GM21529 (cell line): ENCODE measurements around the gene FARP1.

Experiments used
- ATAC-seq: cut with Tn5 transposase; IDR thresholded peaks from one replicate; pipeline ENCODE4 v1.9.1; 2021; ENCODE audit not compliant: unreplicated experiment

FARP1 gene

GRCh38 chr13:98327371-98328270 is 184.7 kb downstream of the FARP1 start:
- no peak for ATAC-seq

GRCh38 chr13:98328511-98328910 is 185.6 kb downstream of the FARP1 start:
- no peak for ATAC-seq

- no peak for ATAC-seq
These were observed 189.3 kb downstream of the FARP1 start for GRCh38 chr13:98332222-98332621.

GRCh38 chr13:98332691-98333090 is 189.8 kb downstream of the FARP1 start:
- no peak for ATAC-seq

GRCh38 chr13:98333486-98333885 is 190.6 kb downstream of the FARP1 start:
- ATAC-seq = no peak

- no peak for ATAC-seq
These were observed 191.8 kb downstream of the FARP1 start for GRCh38 chr13:98334620-98335205.

- ATAC-seq = no peak
These were observed 192.8 kb downstream of the FARP1 start for GRCh38 chr13:98335721-98336120.

GRCh38 chr13:98338310-98338709 is 195.4 kb downstream of the FARP1 start:
- no peak for ATAC-seq

GRCh38 chr13:98339684-98340425 is 197.0 kb downstream of the FARP1 start:
- ATAC-seq = no peak

GRCh38 chr13:98342953-98343352 is 200.1 kb downstream of the FARP1 start:
- ATAC-seq = no peak

- ATAC-seq = no peak
These were observed 200.6 kb downstream of the FARP1 start for GRCh38 chr13:98343461-98343860.

- no peak for ATAC-seq
These were observed 201.5 kb downstream of the FARP1 start for GRCh38 chr13:98344392-98344791.

- no peak for ATAC-seq
These were observed 202.4 kb downstream of the FARP1 start for GRCh38 chr13:98345107-98345935.

GRCh38 chr13:98346904-98347636 is 204.2 kb downstream of the FARP1 start:
- ATAC-seq = no peak

GRCh38 chr13:98347756-98348155 is 204.9 kb downstream of the FARP1 start:
- ATAC-seq = no peak

- ATAC-seq = no peak
These were observed 205.7 kb downstream of the FARP1 start for GRCh38 chr13:98348466-98349200.

- ATAC-seq = no peak
These were observed 206.9 kb downstream of the FARP1 start for GRCh38 chr13:98349731-98350305.

GRCh38 chr13:98350746-98351330 is 207.9 kb downstream of the FARP1 start:
- no peak for ATAC-seq

- ATAC-seq = no peak
These were observed 208.7 kb downstream of the FARP1 start for GRCh38 chr13:98351636-98352035.
